Mesendoderm (in vitro differentiated cells): Measurements from ENCODE around the gene SLC24A4.

Source experiments
- DNase-seq: peaks from one replicate; pipeline ENCODE4 v3.0.0; 2013
- H2AK5ac ChIP-seq: 2 replicates; pipeline ENCODE4 v1.6.1; 2013; ENCODE audit warnings: low read length, inconsistent platforms
- H2BK120ac ChIP-seq: 2 replicates; pipeline ENCODE4 v1.6.1; 2013; ENCODE audit warnings: low read depth, mild to moderate bottlenecking, low read length, moderate library complexity, mixed read lengths
- H2BK15ac ChIP-seq: replicated peaks from 2 replicates; pipeline ENCODE4 v1.6.1; 2013; ENCODE audit warnings: low read depth, mild to moderate bottlenecking, moderate library complexity
- H2BK5ac ChIP-seq: 2 replicates; pipeline ENCODE4 v1.6.1; 2013; ENCODE audit warnings: low read length, inconsistent platforms
- H3K18ac ChIP-seq: 2 replicates; pipeline ENCODE4 v1.6.1; 2013; ENCODE audit warnings: mild to moderate bottlenecking, low read length, mixed read lengths
- H3K23ac ChIP-seq: one replicate; pipeline ENCODE4 v1.6.1; 2013; ENCODE audit warnings: low read length
- H3K27ac ChIP-seq: 2 replicates; pipeline ENCODE4 v1.5.1; 2013; ENCODE audit warnings: low read depth, mild to moderate bottlenecking, inconsistent platforms, low read length, moderate library complexity
- H3K27me3 ChIP-seq: 2 replicates; pipeline ENCODE4 v1.6.1; 2013; ENCODE audit warnings: low read length, control low read depth, mild to moderate bottlenecking, inconsistent platforms; ENCODE audit not compliant: insufficient read depth, poor library complexity
- H3K36me3 ChIP-seq: 2 replicates; pipeline ENCODE4 v1.6.1; 2013; ENCODE audit warnings: low read length, inconsistent platforms; ENCODE audit not compliant: control insufficient read depth, insufficient read depth
- H3K4ac ChIP-seq: one replicate; pipeline ENCODE4 v1.6.1; 2013; ENCODE audit warnings: low read depth, mild to moderate bottlenecking, low read length, moderate library complexity
- H3K4me1 ChIP-seq: 2 replicates; pipeline ENCODE4 v1.6.1; 2013; ENCODE audit warnings: low read depth, low read length, inconsistent platforms; ENCODE audit not compliant: control insufficient read depth
- H3K4me2 ChIP-seq: 2 replicates; pipeline ENCODE4 v1.6.1; 2013; ENCODE audit warnings: low read length
- H3K4me3 ChIP-seq: 2 replicates; pipeline ENCODE4 v1.5.1; 2013; ENCODE audit warnings: mild to moderate bottlenecking, low read length
- H3K56ac ChIP-seq: one replicate; pipeline ENCODE4 v1.6.1; 2013; ENCODE audit warnings: low read length
- H3K79me1 ChIP-seq: 2 replicates; pipeline ENCODE4 v1.6.1; 2013; ENCODE audit warnings: low read length, inconsistent platforms
- H3K79me2 ChIP-seq: 2 replicates; pipeline ENCODE4 v1.6.1; 2013; ENCODE audit warnings: mild to moderate bottlenecking, low read length; ENCODE audit not compliant: control insufficient read depth, insufficient read depth
- H3K9ac ChIP-seq: 2 replicates; pipeline ENCODE4 v1.6.1; 2013; ENCODE audit warnings: low read length, inconsistent platforms
- H4K5ac ChIP-seq: one replicate; pipeline ENCODE4 v1.6.1; 2013; ENCODE audit warnings: low read length
- H4K8ac ChIP-seq: one replicate; pipeline ENCODE4 v1.6.1; 2013; ENCODE audit warnings: low read depth, mild to moderate bottlenecking, control low read depth, low read length, moderate library complexity
- WGBS: extraction: QIAGEN DNeasy Blood & Tissue Kit; methylation state at CpG from one replicate; pipeline ENCODE4 v1.1.7; 2013; ENCODE audit warnings: low lambda C conversion rate, missing lambda C conversion rate; ENCODE audit not compliant: insufficient coverage; ENCODE audit errors: extremely low coverage; 5-methylcytosine and 5-hydroxymethylcytosine counted together

Gene SLC24A4

DNA sequence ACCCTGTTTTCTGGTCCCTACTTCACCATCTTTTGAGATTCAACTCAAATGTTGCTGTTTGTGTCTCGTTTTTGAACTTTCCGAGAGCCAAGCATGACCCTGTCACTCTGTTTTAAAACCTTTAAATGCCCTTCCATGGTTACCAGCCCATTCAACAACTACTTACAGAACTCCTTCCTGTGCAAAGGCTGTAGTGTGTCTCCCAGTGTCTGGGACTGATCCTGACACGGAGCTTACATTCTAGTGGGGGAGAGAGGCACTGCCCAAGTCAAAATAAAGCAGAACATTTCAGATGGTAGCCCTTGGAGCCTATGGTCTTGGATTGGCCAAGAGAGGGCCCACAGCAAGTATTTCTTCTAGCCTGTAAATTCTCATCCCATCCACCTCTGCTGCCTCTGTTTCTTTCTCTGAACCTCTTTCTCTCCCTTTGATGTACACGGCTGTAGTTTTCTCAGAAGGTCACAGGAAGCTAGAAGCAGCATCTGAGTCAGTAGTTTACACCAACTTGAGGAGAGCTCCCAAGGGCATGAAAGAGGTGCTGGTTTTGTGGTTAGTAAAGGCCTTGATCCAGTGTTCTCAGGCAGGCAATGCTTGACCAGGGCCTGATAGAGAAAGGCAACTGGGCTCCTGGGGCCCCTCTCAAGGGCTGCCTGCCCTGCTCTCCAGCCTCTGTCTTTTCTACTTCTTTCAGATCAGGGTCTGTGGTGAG, 42.3 kb upstream of the SLC24A4 start:
- no peak overlapping the region for H3K27ac ChIP-seq
- H4K5ac ChIP-seq = no peak overlapping the region
- no peak overlapping the region for H3K23ac ChIP-seq
- H3K4me3 ChIP-seq = no peak overlapping the region
- H3K56ac ChIP-seq = no peak overlapping the region
- H3K27me3 ChIP-seq = no peaks in the 10 kb centered on the region
- no peak overlapping the region for H3K18ac ChIP-seq
- no peak overlapping the region for H2BK15ac ChIP-seq
- no peaks in the 10 kb centered on the region for H3K36me3 ChIP-seq
- H2BK120ac ChIP-seq = no peak overlapping the region
- H3K4ac ChIP-seq = no peak overlapping the region
- H3K9ac ChIP-seq = no peak overlapping the region
- no peak overlapping the region for H2AK5ac ChIP-seq
- WGBS = no CpG with 5 or more reads among the region's 4 CpGs
- H3K4me2 ChIP-seq = no peak overlapping the region
- H2BK5ac ChIP-seq = no peak overlapping the region
- no peaks in the 10 kb centered on the region for H3K4me1 ChIP-seq
- H3K79me2 ChIP-seq = no peaks in the 10 kb centered on the region
- no peak overlapping the region for H4K8ac ChIP-seq
- H3K79me1 ChIP-seq = no peaks in the 10 kb centered on the region
- no peak for DNase-seq

DNA sequence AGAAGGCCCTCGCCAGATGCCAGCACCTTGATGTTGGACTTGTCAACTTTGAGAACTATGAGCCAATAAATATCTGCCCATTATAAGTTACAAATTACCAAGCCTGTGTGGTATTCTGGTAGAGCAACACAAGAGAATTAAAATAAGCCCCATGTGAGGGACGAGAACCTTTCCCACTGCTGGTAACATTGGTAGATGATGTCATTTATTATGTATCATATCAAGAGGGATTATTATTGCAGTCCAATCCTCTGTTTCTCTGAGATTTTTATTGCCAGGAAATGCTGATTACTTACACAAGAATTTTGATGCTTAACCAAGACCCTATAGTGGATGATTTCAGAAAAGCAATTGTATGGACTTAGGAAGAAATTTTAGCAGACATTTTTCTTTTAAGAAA, 40.3 kb upstream of the SLC24A4 start:
- H4K8ac ChIP-seq = no peak overlapping the region
- no peak overlapping the region for H2BK120ac ChIP-seq
- WGBS = no CpG with 5 or more reads among the region's 2 CpGs
- H2AK5ac ChIP-seq = no peak overlapping the region
- no peak overlapping the region for H3K4ac ChIP-seq
- H3K56ac ChIP-seq = no peak overlapping the region
- no peak overlapping the region for H4K5ac ChIP-seq
- no peaks in the 10 kb centered on the region for H3K27me3 ChIP-seq
- no peaks in the 10 kb centered on the region for H3K4me1 ChIP-seq
- H3K18ac ChIP-seq = no peak overlapping the region
- DNase-seq = no peak
- H3K4me2 ChIP-seq = no peak overlapping the region
- H3K79me2 ChIP-seq = no peaks in the 10 kb centered on the region
- no peak overlapping the region for H2BK15ac ChIP-seq
- no peak overlapping the region for H3K9ac ChIP-seq
- no peaks in the 10 kb centered on the region for H3K79me1 ChIP-seq
- H2BK5ac ChIP-seq = no peak overlapping the region
- H3K36me3 ChIP-seq = no peaks in the 10 kb centered on the region
- no peak overlapping the region for H3K23ac ChIP-seq
- no peak overlapping the region for H3K4me3 ChIP-seq
- H3K27ac ChIP-seq = no peak overlapping the region

DNA sequence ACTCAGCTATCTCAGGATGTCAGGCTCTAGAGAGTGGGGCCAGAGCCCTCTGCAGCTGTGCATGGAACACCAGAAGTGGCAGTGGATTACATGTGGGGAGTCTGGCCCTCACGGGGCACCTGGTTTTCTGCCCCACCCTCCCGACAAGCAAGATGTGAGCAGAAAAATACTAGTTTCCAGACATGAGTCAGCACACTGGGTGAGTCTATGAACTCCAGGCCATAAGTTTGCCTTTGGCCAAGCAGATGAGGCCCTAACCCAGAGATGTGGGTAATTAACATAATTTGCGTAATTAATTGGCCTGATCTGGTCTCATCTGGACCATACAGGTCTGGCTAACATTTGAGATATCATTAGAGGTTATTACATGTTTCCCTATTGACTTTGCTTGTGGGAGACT, 37.7 kb upstream of the SLC24A4 start:
- Histone ChIP-seq H4K8ac (no peak overlapping the region), H3K36me3 (no peaks in the 10 kb centered on the region), H3K4me3 (no peak overlapping the region), H3K23ac (no peak overlapping the region), H3K18ac (no peak overlapping the region), H3K4ac (no peak overlapping the region), H2AK5ac (no peak overlapping the region), H3K79me1 (no peaks in the 10 kb centered on the region), H2BK15ac (no peak overlapping the region), H3K56ac (no peak overlapping the region), H3K27me3 (no peaks in the 10 kb centered on the region), H2BK5ac (no peak overlapping the region), H3K79me2 (no peaks in the 10 kb centered on the region), H3K9ac (no peak overlapping the region), H3K4me1 (no peaks in the 10 kb centered on the region), H3K27ac (no peak overlapping the region), H3K4me2 (no peak overlapping the region), H2BK120ac (no peak overlapping the region), H4K5ac (no peak overlapping the region)
- WGBS = no CpG with 5 or more reads among the region's 3 CpGs
- DNase-seq = no peak

DNA sequence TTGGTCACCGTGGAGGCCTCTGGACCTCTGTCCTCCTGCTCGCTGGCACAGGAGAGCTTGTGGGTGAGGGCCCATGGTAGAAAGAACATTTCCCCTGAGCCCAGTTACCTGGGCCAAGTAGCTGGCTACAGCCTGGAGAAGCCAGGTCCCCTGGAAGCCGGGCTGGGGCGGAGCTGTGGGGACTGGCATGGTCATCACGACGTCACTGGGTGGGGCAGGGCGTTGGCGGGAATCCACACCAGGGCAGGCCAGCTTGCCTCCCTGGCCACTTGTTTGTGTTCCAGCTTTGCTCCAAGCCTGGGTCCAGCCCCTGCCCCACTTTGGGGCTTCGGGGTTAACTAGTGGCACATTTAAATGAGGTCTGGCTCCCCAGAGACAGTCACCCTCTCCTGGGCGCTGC, 35.0 kb upstream of the SLC24A4 start:
- Histone ChIP-seq H3K9ac (no peak overlapping the region), H4K8ac (no peak overlapping the region), H2AK5ac (no peak overlapping the region), H3K4ac (no peak overlapping the region), H3K27me3 (no peaks in the 10 kb centered on the region), H3K23ac (no peak overlapping the region), H3K79me2 (no peaks in the 10 kb centered on the region), H3K18ac (no peak overlapping the region), H3K4me1 (no peaks in the 10 kb centered on the region), H3K4me2 (no peak overlapping the region), H3K79me1 (no peaks in the 10 kb centered on the region), H4K5ac (no peak overlapping the region), H2BK120ac (no peak overlapping the region), H3K36me3 (no peaks in the 10 kb centered on the region), H2BK5ac (no peak overlapping the region), H3K27ac (no peak overlapping the region), H3K56ac (no peak overlapping the region), H3K4me3 (no peak overlapping the region), H2BK15ac (no peak overlapping the region)
- DNase-seq = no peak
- WGBS = no CpG with 5 or more reads among the region's 10 CpGs

DNA sequence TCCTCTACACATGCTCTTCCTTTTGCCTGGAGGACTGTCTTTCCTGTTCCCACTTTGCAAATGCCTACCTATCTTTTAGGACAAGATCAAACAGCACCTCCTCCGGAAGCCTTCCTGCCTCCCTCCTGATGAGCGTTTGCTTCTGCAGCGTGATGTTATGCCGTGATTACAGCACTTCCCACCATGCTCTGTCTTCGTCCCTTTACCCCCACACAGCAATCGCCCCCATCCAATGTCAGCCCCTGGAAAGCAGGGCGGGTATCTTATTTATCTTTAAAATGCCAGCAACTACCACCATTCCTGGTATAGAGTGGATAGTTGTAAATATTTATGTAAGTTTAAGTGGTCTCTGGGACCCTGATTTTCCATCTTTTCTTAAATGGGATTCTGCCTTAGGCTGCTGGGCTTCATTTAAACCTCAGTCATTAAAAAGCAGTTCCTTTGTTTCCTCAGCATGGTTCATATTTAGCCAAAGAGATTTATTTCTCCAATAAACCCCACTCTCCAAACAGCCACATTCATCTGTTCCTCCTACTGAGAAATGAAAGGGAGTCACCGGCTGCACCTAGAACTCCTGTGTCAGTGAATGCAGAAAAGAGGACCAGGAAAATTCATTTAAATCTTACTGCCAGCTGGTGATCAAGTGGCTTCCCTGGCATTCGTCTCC, 33.8 kb upstream of the SLC24A4 start:
- Histone ChIP-seq H3K9ac (no peak overlapping the region), H2BK15ac (no peak overlapping the region), H4K5ac (no peak overlapping the region), H3K79me1 (no peaks in the 10 kb centered on the region), H3K23ac (no peak overlapping the region), H2AK5ac (no peak overlapping the region), H3K27ac (no peak overlapping the region), H4K8ac (no peak overlapping the region), H2BK5ac (no peak overlapping the region), H3K56ac (no peak overlapping the region), H3K4me2 (no peak overlapping the region), H3K79me2 (no peaks in the 10 kb centered on the region), H3K4me3 (no peak overlapping the region), H3K4ac (no peak overlapping the region), H2BK120ac (no peak overlapping the region), H3K27me3 (no peaks in the 10 kb centered on the region), H3K18ac (no peak overlapping the region), H3K36me3 (no peaks in the 10 kb centered on the region), H3K4me1 (no peaks in the 10 kb centered on the region)
- DNase-seq = no peak
- WGBS = no CpG with 5 or more reads among the region's 9 CpGs

DNA sequence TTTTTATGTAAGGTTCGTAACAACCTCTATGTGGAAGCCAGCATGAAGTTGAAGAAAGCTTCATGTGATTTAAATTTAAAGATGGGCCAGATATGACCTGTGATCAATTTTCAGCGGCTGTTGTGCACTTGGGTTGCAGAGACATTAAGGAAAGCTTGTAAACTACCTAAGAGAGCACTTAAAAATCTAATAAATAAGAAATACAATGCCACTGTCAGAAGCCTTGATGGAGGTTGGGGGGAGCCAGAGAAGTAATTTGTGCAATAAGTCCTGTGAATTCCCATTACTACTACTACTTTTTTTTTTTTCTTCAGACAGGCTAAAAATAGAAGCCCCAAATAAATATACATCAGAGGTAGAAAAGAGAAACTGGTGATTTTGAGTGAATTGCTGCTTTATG, 30.3 kb upstream of the SLC24A4 start:
- H4K5ac ChIP-seq = no peak overlapping the region
- H3K56ac ChIP-seq = no peak overlapping the region
- no peak overlapping the region for H2AK5ac ChIP-seq
- no peaks in the 10 kb centered on the region for H3K79me2 ChIP-seq
- no peak overlapping the region for H3K23ac ChIP-seq
- no peak overlapping the region for H3K4ac ChIP-seq
- no peak overlapping the region for H3K27ac ChIP-seq
- no peak overlapping the region for H4K8ac ChIP-seq
- no peaks in the 10 kb centered on the region for H3K79me1 ChIP-seq
- H3K9ac ChIP-seq = no peak overlapping the region
- H2BK15ac ChIP-seq = no peak overlapping the region
- no peak overlapping the region for H3K4me2 ChIP-seq
- H2BK5ac ChIP-seq = no peak overlapping the region
- no peaks in the 10 kb centered on the region for H3K4me1 ChIP-seq
- WGBS = no CpG with 5 or more reads among the region's 2 CpGs
- DNase-seq = no peak
- H3K27me3 ChIP-seq = no peaks in the 10 kb centered on the region
- H3K36me3 ChIP-seq = no peaks in the 10 kb centered on the region
- H2BK120ac ChIP-seq = no peak overlapping the region
- no peak overlapping the region for H3K4me3 ChIP-seq
- H3K18ac ChIP-seq = no peak overlapping the region
